Measurements from ENCODE around the gene KERA.

DNA sequence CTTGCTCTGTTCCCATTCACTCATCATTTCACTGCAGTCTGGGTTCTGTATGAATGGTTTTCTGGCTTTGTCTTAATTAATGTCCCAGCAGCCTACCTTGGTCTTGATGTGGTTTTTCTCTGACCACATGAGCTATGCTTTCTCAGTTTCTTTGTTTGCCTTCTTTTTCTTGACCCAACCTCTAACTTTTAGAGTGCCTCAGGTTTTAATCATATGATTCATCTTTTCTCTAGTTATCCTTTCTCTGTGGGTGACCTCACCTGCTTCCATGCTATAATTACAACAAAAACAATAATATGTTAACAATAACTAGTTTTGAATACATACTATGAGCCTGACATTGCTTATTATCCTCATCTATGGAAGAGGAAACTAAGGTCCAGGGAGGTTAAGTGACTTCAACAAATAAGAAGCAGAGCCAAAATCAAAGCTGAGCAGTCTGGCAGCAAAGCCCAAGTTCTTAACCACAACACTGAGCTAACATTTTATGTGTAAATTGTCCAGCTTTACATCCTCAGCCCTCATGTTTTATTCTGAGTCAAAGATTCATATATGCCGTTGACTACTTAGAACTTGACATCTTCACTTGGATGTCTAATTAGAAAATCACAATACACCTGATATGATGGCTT lies 48.4 kb downstream of the KERA start:
- no peak for TF ChIP-seq POLR2A (IDR thresholded peaks at IDR 0.05)
- TF ChIP-seq, protein P1, sequence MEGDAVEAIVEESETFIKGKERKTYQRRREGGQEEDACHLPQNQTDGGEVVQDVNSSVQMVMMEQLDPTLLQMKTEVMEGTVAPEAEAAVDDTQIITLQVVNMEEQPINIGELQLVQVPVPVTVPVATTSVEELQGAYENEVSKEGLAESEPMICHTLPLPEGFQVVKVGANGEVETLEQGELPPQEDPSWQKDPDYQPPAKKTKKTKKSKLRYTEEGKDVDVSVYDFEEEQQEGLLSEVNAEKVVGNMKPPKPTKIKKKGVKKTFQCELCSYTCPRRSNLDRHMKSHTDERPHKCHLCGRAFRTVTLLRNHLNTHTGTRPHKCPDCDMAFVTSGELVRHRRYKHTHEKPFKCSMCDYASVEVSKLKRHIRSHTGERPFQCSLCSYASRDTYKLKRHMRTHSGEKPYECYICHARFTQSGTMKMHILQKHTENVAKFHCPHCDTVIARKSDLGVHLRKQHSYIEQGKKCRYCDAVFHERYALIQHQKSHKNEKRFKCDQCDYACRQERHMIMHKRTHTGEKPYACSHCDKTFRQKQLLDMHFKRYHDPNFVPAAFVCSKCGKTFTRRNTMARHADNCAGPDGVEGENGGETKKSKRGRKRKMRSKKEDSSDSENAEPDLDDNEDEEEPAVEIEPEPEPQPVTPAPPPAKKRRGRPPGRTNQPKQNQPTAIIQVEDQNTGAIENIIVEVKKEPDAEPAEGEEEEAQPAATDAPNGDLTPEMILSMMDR (IDR thresholded peaks at IDR 0.05), result no peak
